K562 (cell line): Measurements from ENCODE around the gene WNT7A. TPM values are rescaled to one million over a fixed set of nuclear protein-coding genes. Genes with fewer than 3 reads are reported as not detected.

ENCODE experiments used
- ATAC-seq: fragments of 200-7000 bp; cut with Tn5 transposase; 3 replicates; pipeline ENCODE4 v1.9.1; 2020; ENCODE audit warnings: moderate library complexity
- BruUV-seq: library from RNA; stranded (reverse); fragments of 400-500 nt; replicated peaks from 2 replicates; lab custom pipeline; 2021; lab: Mats Ljungman, UMichigan
- CTCF ChIA-PET: fragments of 300-600 bp; formaldehyde crosslinking; extraction: SDS; loops from one replicate; lab custom pipeline; 2021; ENCODE audit warnings: low intra/inter-chr PET ratio; lab: Yijun Ruan, JAX
- POLR2A ChIA-PET: fragments of 300-600, 350-650 bp; sonication (Branson Sonifier 250); formaldehyde crosslinking; extraction: SDS; loops from one replicate; lab custom pipeline; 2021; ENCODE audit warnings: antibody characterized with exemption, inconsistent platforms; lab: Yijun Ruan, JAX
- DNase-seq, 4 experiments: peaks; one replicate each; pipeline versions ENCODE4 v3.0.0 to v3.0.0-alpha.2; 2011 to 2018; ENCODE audit warnings: low spot score in 3 of 4, mixed read lengths in 3 of 4; ENCODE audit errors: extremely low read depth in 1 of 4
- FAIRE-seq: peaks from 2 replicates; lab custom pipeline; 2011; peaks lifted over from hg19 to GRCh38; lab: Jason Lieb, UNC
- H2AFZ ChIP-seq: 2 replicates; pipeline ENCODE4 v1.6.0; 2011; ENCODE audit warnings: low read depth, low read length, control low read depth, inconsistent platforms
- H3K27ac ChIP-seq: fragments of 200-600 bp; 3 replicates; pipeline ENCODE4 v1.8.0; 2011; ENCODE audit warnings: low read depth, mild to moderate bottlenecking, control low read depth, inconsistent platforms, low read length, moderate library complexity, mixed read lengths; ENCODE audit errors: extremely low read depth
- H3K27me3 ChIP-seq, 2 experiments: fragments of 300-600 bp in 1 of 2; 2 replicates in 1 of 2; 3 replicates in 1 of 2; pipeline versions ENCODE4 v1.6.0 to v1.8.0; 2011; ENCODE audit warnings: inconsistent platforms in 2 of 2, low read length in 2 of 2, mild to moderate bottlenecking in 1 of 2, mixed read lengths in 1 of 2, moderate library complexity in 1 of 2; ENCODE audit not compliant: control insufficient read depth in 2 of 2, insufficient read depth in 2 of 2
- H3K36me3 ChIP-seq: fragments of 300-600 bp; 3 replicates; pipeline ENCODE4 v1.8.0; 2011; ENCODE audit warnings: mild to moderate bottlenecking, low read length, inconsistent platforms; ENCODE audit not compliant: control insufficient read depth, insufficient read depth
- H3K4me1 ChIP-seq, 2 experiments: fragments of 200-600 bp in 1 of 2; replicated peaks in 1 of 2; 2 replicates in 1 of 2; 3 replicates in 1 of 2; pipeline versions ENCODE4 v1.5.1 to v1.8.0; 2011; ENCODE audit warnings: inconsistent platforms in 2 of 2, low read length in 2 of 2, mild to moderate bottlenecking in 1 of 2, mixed read lengths in 1 of 2, moderate library complexity in 1 of 2; ENCODE audit not compliant: control insufficient read depth in 2 of 2, insufficient read depth in 2 of 2
- H3K4me2 ChIP-seq: 2 replicates; pipeline ENCODE4 v1.6.1; 2011; ENCODE audit warnings: low read length, control low read depth, inconsistent platforms, mixed read lengths; ENCODE audit not compliant: insufficient read depth
- H3K4me3 ChIP-seq: fragments of 200-600 bp; sonication (generic), shearing (Covaris generic); 2 replicates; pipeline ENCODE4 v1.5.1; 2016; ENCODE audit warnings: control low read depth, inconsistent platforms
- H3K79me2 ChIP-seq: fragments of 200-600 bp; 3 replicates; pipeline ENCODE4 v1.8.0; 2011; ENCODE audit warnings: low read length, inconsistent platforms; ENCODE audit not compliant: control insufficient read depth, insufficient read depth
- H3K9ac ChIP-seq, 2 experiments: 2 replicates each; pipeline versions ENCODE4 v1.6.0 to v1.6.1; 2011; ENCODE audit warnings: low read depth in 2 of 2, low read length in 2 of 2, control low read depth in 1 of 2, inconsistent platforms in 1 of 2, mild to moderate bottlenecking in 1 of 2, mixed read lengths in 1 of 2; ENCODE audit not compliant: insufficient read depth in 1 of 2
- H3K9me1 ChIP-seq: one replicate; pipeline ENCODE4 v1.6.0; 2011; ENCODE audit warnings: inconsistent platforms, mild to moderate bottlenecking, low read length, moderate library complexity; ENCODE audit not compliant: control insufficient read depth, insufficient read depth
- H3K9me3 ChIP-seq: replicated peaks from 2 replicates; pipeline ENCODE4 v1.5.1; 2011; ENCODE audit warnings: low read depth, low read length, inconsistent platforms; ENCODE audit not compliant: control insufficient read depth, insufficient read depth
- H4K20me1 ChIP-seq: replicated peaks from 2 replicates; pipeline ENCODE4 v1.6.1; 2011; ENCODE audit warnings: low read length, inconsistent platforms, mixed read lengths; ENCODE audit not compliant: control insufficient read depth, insufficient read depth
- ZNF274 ChIP-seq: IDR thresholded peaks from 2 replicates; pipeline ENCODE4 v1.6.1; 2011; ENCODE audit warnings: low read depth, mild to moderate bottlenecking, low read length, moderate library complexity, borderline replicate concordance
- whole genome bisulfite sequencing: fragments of 100-300 bp; shearing (Covaris generic); methylation state at CpG from one replicate; pipeline ENCODE4 v1.1.6; 2016; ENCODE audit warnings: low coverage, mixed read lengths; ENCODE audit not compliant: insufficient coverage; ENCODE audit errors: missing lambda C conversion rate; 5-methylcytosine and 5-hydroxymethylcytosine counted together
- in situ Hi-C: fragments of 300-500 bp; cut with MboI; formaldehyde crosslinking; loops from 4 replicates; pipeline ENCODE4 v1.15.0; 2018; ENCODE audit warnings: inconsistent platforms, mixed read lengths
- intact Hi-C: fragments of 100-400 bp; cut with micrococcal nuclease; formaldehyde crosslinking; loops from 2 replicates; pipeline ENCODE4 v1.14.2; 2022
- polyA plus RNA-seq, 8 experiments: library from polyadenylated mRNA; depleted of rRNA in 4 of 8; stranded (reverse) in 5 of 8; unstranded in 3 of 8; fragments of >200 nt; fragmentation: Nextera tagmentation in 2 of 8; fragmentation: Illumina TruSeq in 1 of 8; extraction: Ambion mirVana in 2 of 8; extraction: Trizol in 1 of 8; gene quantifications; 2 replicates each; pipeline versions ENCODE4 v1.2.1 to v1.2.3, GENCODE V29; 2011 to 2014; ENCODE audit warnings: inconsistent platforms in 1 of 8, missing spikeins in 1 of 8
- total RNA-seq, 7 experiments: library from RNA; depleted of rRNA in 6 of 7; stranded (reverse); fragments of >200 nt in 6 of 7; fragmentation: Illumina TruSeq in 2 of 7; extraction: Trizol in 2 of 7; gene quantifications; 2 replicates each; pipeline versions ENCODE4 v1.2.1 to v1.2.3, GENCODE V29; 2011 to 2021; ENCODE audit warnings: low replicate concordance in 1 of 7
- TF ChIP-seq, protein P1 (sequence below): fragments of 250-450 bp; sonication (Bioruptor Pico); IDR thresholded peaks from 2 replicates; pipeline ENCODE4 v1.4.0; 2020; ENCODE audit warnings: mild to moderate bottlenecking, moderate library complexity

WNT7A gene
- total and polyA plus RNA-seq, 9 of the 15 experiments (the other 6 are each of a cell fraction or from before 2014, with no cell fraction given) = 0.03 TPM; not detected in 8

DNA sequence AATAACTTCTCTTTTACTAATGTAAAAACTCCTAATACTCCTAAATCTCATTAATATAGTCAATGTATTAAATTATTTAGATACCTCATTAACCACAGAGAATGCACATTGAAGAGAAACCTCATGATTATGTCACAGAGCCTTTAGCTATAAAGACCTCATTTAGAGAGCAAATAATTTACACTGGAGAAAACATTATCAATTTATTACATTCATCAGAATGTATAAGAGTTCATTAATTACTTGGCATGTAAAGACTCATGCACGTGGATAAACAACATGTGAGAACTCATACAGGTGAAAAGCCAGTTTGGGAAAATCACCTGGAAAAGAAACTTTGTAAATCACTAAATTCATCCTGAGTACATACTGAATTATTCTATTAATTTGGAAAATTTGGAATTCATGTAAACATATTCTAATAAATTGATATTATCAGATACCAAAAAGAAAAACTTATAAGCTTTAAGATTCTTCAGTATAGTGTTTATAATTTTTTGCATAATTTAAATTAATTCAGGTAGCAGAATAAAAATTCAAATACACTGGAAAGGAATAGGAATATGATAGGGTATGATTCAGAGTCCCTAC is 22.9 kb upstream of the WNT7A start:
- no TSS peak for BruUV-seq
- ATAC-seq (no peak), FAIRE-seq (no peak), DNase-seq (no peak)
- Histone ChIP-seq H3K4me1 (no peaks in the 10 kb centered on the region), H3K9me3 (no peaks in the 10 kb centered on the region; the same call in none of the 2 replicates), H4K20me1 (no peaks in the 10 kb centered on the region), H3K4me3 (no peak overlapping the region), H3K27ac (no peak overlapping the region), H2AFZ (no peak overlapping the region), H3K9ac (no peak overlapping the region), H3K4me2 (no peak overlapping the region), H3K9me1 (no peaks in the 10 kb centered on the region), H3K79me2 (no peaks in the 10 kb centered on the region), H3K27me3 (no peaks in the 10 kb centered on the region), H3K36me3 (no peaks in the 10 kb centered on the region)
- peak; percentile 70 for TF ChIP-seq ZNF274
- TF ChIP-seq, protein P1, sequence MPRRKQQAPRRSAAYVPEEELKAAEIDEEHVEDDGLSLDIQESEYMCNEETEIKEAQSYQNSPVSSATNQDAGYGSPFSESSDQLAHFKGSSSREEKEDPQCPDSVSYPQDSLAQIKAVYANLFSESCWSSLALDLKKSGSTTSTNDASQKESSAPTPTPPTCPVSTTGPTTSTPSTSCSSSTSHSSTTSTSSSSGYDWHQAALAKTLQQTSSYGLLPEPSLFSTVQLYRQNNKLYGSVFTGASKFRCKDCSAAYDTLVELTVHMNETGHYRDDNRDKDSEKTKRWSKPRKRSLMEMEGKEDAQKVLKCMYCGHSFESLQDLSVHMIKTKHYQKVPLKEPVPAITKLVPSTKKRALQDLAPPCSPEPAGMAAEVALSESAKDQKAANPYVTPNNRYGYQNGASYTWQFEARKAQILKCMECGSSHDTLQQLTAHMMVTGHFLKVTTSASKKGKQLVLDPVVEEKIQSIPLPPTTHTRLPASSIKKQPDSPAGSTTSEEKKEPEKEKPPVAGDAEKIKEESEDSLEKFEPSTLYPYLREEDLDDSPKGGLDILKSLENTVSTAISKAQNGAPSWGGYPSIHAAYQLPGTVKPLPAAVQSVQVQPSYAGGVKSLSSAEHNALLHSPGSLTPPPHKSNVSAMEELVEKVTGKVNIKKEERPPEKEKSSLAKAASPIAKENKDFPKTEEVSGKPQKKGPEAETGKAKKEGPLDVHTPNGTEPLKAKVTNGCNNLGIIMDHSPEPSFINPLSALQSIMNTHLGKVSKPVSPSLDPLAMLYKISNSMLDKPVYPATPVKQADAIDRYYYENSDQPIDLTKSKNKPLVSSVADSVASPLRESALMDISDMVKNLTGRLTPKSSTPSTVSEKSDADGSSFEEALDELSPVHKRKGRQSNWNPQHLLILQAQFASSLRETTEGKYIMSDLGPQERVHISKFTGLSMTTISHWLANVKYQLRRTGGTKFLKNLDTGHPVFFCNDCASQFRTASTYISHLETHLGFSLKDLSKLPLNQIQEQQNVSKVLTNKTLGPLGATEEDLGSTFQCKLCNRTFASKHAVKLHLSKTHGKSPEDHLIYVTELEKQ (CRISPR knock-in tag) = no peak
- ChIA-PET POLR2A (no interaction called here), CTCF (no interaction called here)
- in situ Hi-C loops (no loop called here), intact Hi-C loops (no loop called here)
- 0% methylated on average over 1 of the region's 1 CpG for WGBS
